ENCODE data around the gene TTC36. TPM values are rescaled to one million over a fixed set of nuclear protein-coding genes. Genes with fewer than 3 reads are reported as not detected.

TTC36 gene
- total and polyA plus RNA-seq, 2 of the 13 experiments (the other 11 are each of a cell fraction or from before 2014, with no cell fraction given) = 0.13 to 0.40 TPM

DNA sequence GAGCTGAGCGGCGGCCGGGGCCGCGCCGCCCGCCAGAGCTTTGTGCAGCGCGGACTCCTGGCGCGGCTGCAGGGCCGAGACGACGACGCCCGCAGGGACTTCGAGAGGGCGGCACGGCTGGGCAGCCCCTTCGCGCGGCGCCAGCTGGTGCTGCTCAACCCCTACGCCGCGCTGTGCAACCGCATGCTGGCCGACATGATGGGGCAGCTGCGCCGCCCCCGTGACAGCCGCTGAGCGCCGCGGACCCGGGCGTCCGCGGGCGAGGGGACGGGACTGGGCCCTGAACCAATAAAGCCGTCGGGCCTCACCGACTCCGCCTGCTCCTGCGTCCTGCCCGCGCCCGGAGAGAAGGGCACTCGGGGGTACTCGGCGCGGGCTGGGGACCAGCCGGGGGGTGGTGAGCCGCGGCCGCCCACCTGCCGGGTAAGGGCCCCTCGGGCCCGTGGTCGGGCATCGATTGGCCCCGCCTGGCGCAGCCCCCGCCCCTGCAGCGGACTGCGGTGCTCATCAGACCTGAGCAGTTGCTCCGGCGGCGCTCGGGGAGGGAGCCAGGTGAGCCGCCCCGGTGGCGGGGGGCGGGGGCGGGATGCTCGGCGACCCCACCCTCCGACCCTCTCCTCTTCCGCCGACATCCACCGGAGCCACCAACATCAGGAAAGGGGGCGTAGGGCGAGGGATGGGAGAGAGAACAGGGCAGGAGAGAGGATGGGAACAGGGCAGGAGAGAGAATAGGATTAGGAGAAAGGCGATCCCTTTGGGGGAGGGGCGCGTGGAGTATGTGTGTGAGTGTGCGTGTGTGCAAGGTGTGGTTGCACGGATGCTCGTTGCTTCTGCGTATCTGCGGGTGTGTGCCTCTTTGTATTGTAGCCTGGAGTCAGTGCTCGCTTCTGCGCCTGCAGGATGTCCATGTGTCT lies 3.7 kb downstream of the TTC36 start, which contains the start of gene TMEM25:
Gene TMEM25, plus strand, starts transcription at position 510 of the 914 bp plus-strand sequence. CDS start 610 bp downstream, outside the sequence.
- H4K20me1 ChIP-seq (ENCODE audit: insufficient read depth, low read length) = no peaks in the 10 kb centered on the region
- intact Hi-C loops (cut with micrococcal nuclease; ENCODE audit: unreplicated experiment) (no loop called here), in situ Hi-C loops (cut with HindIII; ENCODE audit: extremely low pct_ligation_motif_present, low pct_unique_long_range_greater_than_20kb) (loop anchor here (5.0 kb wide), 1 partner anchor 36 kb away; the partner anchor contains the start of gene IFT46)
- FAIRE-seq = no peak
- H3K9ac ChIP-seq (ENCODE audit: insufficient read depth, low read depth, low read length) = peak within 1 kb of the TSS; percentile 79
- H3K4me1 ChIP-seq (ENCODE audit: insufficient read depth, low read length) = peaks cover 66% of the 10 kb centered on the region
- H3K4me3 ChIP-seq (replicated peaks in 1 of 3; ENCODE audit: insufficient read depth in 1 of 3, low read depth in 2 of 3, low read length in 3 of 3) = peak within 1 kb of the TSS; percentile 70 to 97 (median 73)
- no peaks in the 10 kb centered on the region for H3K9me3 ChIP-seq (ENCODE audit: low read length)
- H3K4me2 ChIP-seq (ENCODE audit: low read depth, low read length) = peak within 1 kb of the TSS; percentile 94
- DNase-seq (ENCODE audit: low spot score) = peak; percentile 32
- ChIA-PET CTCF (ENCODE audit: low intra/inter-chr PET ratio, low total read pairs) (no interaction called here), POLR2A (interaction anchor here (1.7 to 1.9 kb wide), 2 partner anchors 42 to 96 kb away, joined by 7 to 8 read pairs; partner anchors contain the start of genes ARCN1 and KMT2A)
- peak within 1 kb of the TSS; percentile 64 for H3K27ac ChIP-seq (ENCODE audit: extremely low read length, insufficient read depth, low read length)
- no peaks in the 10 kb centered on the region for H3K36me3 ChIP-seq (replicated peaks in 1 of 2; ENCODE audit: control insufficient read depth in 1 of 2, insufficient read depth in 2 of 2, low read length in 2 of 2)
- H2AFZ ChIP-seq (ENCODE audit: low read length) = peak within 1 kb of the TSS; percentile 76
- ATAC-seq = peak; percentile 76
- BruUV-seq (replicated peaks) = no TSS peak
- no peaks in the 10 kb centered on the region for H3K79me2 ChIP-seq (ENCODE audit: insufficient read depth, low read length)
- under 1% methylated on average over 26 of the region's 94 CpGs for WGBS (ENCODE audit: low lambda C conversion rate)
- H3K27me3 ChIP-seq (ENCODE audit: control insufficient read depth in 1 of 2, insufficient read depth in 2 of 2, low read length in 2 of 2) = no peaks in the 10 kb centered on the region; a peak in 1 of 5 replicates
- TF ChIP-seq, protein P1, sequence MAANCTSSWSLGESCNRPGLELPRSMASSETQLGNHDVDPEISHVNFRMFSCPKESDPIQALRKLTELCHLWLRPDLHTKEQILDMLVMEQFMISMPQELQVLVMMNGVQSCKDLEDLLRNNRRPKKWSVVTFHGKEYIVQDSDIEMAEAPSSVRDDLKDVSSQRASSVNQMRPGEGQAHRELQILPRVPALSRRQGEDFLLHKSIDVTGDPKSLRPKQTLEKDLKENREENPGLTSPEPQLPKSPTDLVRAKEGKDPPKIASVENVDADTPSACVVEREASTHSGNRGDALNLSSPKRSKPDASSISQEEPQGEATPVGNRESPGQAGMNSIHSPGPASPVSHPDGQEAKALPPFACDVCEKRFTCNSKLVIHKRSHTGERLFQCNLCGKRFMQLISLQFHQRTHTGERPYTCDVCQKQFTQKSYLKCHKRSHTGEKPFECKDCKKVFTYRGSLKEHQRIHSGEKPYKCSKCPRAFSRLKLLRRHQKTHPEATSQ (CRISPR knock-in tag; IDR thresholded peaks at IDR 0.05; ENCODE audit: borderline replicate concordance) = no peak; the same call in 1 of the 2 replicates
- peak; percentile 11; the same call in 1 of the 2 replicates for TF ChIP-seq CBFB (CRISPR knock-in tag; IDR thresholded peaks at IDR 0.05)
- no peak for TF ChIP-seq ZKSCAN8 (CRISPR knock-in tag; IDR thresholded peaks at IDR 0.05; ENCODE audit: borderline replicate concordance)
- TF ChIP-seq, protein P2, sequence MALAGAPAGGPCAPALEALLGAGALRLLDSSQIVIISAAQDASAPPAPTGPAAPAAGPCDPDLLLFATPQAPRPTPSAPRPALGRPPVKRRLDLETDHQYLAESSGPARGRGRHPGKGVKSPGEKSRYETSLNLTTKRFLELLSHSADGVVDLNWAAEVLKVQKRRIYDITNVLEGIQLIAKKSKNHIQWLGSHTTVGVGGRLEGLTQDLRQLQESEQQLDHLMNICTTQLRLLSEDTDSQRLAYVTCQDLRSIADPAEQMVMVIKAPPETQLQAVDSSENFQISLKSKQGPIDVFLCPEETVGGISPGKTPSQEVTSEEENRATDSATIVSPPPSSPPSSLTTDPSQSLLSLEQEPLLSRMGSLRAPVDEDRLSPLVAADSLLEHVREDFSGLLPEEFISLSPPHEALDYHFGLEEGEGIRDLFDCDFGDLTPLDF (CRISPR knock-in tag; IDR thresholded peaks at IDR 0.05) = no peak
- TF ChIP-seq, protein P3, sequence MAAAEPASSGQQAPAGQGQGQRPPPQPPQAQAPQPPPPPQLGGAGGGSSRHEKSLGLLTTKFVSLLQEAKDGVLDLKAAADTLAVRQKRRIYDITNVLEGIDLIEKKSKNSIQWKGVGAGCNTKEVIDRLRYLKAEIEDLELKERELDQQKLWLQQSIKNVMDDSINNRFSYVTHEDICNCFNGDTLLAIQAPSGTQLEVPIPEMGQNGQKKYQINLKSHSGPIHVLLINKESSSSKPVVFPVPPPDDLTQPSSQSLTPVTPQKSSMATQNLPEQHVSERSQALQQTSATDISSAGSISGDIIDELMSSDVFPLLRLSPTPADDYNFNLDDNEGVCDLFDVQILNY (CRISPR knock-in tag; conservative IDR thresholded peaks at IDR 0.05) = no peak
- TF ChIP-seq ZNF839 (CRISPR knock-in tag; IDR thresholded peaks at IDR 0.05; ENCODE audit: borderline replicate concordance) = peak; percentile 69; the same call in 1 of the 2 replicates
- TF ChIP-seq, protein P4, sequence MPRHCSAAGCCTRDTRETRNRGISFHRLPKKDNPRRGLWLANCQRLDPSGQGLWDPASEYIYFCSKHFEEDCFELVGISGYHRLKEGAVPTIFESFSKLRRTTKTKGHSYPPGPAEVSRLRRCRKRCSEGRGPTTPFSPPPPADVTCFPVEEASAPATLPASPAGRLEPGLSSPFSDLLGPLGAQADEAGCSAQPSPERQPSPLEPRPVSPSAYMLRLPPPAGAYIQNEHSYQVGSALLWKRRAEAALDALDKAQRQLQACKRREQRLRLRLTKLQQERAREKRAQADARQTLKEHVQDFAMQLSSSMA (CRISPR knock-in tag; IDR thresholded peaks at IDR 0.05) = no peak
- TF ChIP-seq POLR2AphosphoS2 (IDR thresholded peaks at IDR 0.05; ENCODE audit: low read depth, low read length) = 0 out of 2 replicates have a peak, but pooled peaks have one; percentile 73
- TF ChIP-seq, protein P5, sequence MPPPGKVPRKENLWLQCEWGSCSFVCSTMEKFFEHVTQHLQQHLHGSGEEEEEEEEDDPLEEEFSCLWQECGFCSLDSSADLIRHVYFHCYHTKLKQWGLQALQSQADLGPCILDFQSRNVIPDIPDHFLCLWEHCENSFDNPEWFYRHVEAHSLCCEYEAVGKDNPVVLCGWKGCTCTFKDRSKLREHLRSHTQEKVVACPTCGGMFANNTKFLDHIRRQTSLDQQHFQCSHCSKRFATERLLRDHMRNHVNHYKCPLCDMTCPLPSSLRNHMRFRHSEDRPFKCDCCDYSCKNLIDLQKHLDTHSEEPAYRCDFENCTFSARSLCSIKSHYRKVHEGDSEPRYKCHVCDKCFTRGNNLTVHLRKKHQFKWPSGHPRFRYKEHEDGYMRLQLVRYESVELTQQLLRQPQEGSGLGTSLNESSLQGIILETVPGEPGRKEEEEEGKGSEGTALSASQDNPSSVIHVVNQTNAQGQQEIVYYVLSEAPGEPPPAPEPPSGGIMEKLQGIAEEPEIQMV (CRISPR knock-in tag; IDR thresholded peaks at IDR 0.05; ENCODE audit: low read depth) = peak; percentile 88
- TF ChIP-seq, protein P6, sequence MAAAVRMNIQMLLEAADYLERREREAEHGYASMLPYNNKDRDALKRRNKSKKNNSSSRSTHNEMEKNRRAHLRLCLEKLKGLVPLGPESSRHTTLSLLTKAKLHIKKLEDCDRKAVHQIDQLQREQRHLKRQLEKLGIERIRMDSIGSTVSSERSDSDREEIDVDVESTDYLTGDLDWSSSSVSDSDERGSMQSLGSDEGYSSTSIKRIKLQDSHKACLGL (CRISPR knock-in tag; IDR thresholded peaks at IDR 0.05) = peak; percentile 41; the same call in 1 of the 2 replicates
- TF ChIP-seq ZNF331 (CRISPR knock-in tag; IDR thresholded peaks at IDR 0.05) = peak; percentile 55; the same call in 1 of the 2 replicates
- peak; percentile 11 for TF ChIP-seq SRSF1 (optimal IDR thresholded peaks at IDR 0.05; ENCODE audit: low read depth, low read length)
- peak; percentile 83 for TF ChIP-seq GATAD1 (CRISPR knock-in tag; IDR thresholded peaks at IDR 0.05)

Data from HepG2 (cell line).